ENCODE data around the gene PROC. TPM values are rescaled to one million over a fixed set of nuclear protein-coding genes. Genes with fewer than 3 reads are reported as not detected.

The PROC gene
- total RNA-seq, 2 donors from 2014 or later, result not detected

DNA sequence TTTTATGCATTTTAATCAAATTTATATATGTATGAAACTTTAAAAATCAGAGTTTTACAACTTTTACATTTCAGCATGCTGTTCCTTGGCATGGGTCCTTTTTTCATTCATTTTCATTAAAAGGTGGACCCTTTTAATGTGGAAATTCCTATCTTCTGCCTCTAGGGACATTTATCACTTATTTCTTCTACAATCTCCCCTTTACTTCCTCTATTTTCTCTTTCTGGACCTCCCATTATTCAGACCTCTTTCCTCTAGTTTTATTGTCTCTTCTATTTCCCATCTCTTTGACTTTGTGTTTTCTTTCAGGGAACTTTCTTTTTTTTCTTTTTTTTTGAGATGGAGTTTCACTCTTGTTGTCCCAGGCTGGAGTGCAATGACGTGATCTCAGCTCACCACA is 5.7 kb downstream of the PROC start:
- intact Hi-C loops (cut with DNase I), result no loop called here
- peak overlapping the region; percentile 5 to 20 for H3K4me3 ChIP-seq
- DNase-seq (ENCODE audit: low spot score), result no peak
- TF ChIP-seq, protein P1, sequence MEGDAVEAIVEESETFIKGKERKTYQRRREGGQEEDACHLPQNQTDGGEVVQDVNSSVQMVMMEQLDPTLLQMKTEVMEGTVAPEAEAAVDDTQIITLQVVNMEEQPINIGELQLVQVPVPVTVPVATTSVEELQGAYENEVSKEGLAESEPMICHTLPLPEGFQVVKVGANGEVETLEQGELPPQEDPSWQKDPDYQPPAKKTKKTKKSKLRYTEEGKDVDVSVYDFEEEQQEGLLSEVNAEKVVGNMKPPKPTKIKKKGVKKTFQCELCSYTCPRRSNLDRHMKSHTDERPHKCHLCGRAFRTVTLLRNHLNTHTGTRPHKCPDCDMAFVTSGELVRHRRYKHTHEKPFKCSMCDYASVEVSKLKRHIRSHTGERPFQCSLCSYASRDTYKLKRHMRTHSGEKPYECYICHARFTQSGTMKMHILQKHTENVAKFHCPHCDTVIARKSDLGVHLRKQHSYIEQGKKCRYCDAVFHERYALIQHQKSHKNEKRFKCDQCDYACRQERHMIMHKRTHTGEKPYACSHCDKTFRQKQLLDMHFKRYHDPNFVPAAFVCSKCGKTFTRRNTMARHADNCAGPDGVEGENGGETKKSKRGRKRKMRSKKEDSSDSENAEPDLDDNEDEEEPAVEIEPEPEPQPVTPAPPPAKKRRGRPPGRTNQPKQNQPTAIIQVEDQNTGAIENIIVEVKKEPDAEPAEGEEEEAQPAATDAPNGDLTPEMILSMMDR (IDR thresholded peaks at IDR 0.05), result no peak
- TF ChIP-seq POLR2AphosphoS5 (IDR thresholded peaks at IDR 0.05) (no peak), POLR2A (IDR thresholded peaks at IDR 0.05) (no peak)
- no peaks in the 10 kb centered on the region for H3K9me3 ChIP-seq
- 64% methylated on average over 1 of the region's 1 CpG for WGBS
- no peak overlapping the region for H3K27ac ChIP-seq
- no peaks in the 10 kb centered on the region for H3K36me3 ChIP-seq
- H3K27me3 ChIP-seq (replicated peaks; ENCODE audit: insufficient read depth), result peaks cover 9% of the 10 kb centered on the region
- H3K4me1 ChIP-seq (replicated peaks), result peaks cover 7% of the 10 kb centered on the region

DNA sequence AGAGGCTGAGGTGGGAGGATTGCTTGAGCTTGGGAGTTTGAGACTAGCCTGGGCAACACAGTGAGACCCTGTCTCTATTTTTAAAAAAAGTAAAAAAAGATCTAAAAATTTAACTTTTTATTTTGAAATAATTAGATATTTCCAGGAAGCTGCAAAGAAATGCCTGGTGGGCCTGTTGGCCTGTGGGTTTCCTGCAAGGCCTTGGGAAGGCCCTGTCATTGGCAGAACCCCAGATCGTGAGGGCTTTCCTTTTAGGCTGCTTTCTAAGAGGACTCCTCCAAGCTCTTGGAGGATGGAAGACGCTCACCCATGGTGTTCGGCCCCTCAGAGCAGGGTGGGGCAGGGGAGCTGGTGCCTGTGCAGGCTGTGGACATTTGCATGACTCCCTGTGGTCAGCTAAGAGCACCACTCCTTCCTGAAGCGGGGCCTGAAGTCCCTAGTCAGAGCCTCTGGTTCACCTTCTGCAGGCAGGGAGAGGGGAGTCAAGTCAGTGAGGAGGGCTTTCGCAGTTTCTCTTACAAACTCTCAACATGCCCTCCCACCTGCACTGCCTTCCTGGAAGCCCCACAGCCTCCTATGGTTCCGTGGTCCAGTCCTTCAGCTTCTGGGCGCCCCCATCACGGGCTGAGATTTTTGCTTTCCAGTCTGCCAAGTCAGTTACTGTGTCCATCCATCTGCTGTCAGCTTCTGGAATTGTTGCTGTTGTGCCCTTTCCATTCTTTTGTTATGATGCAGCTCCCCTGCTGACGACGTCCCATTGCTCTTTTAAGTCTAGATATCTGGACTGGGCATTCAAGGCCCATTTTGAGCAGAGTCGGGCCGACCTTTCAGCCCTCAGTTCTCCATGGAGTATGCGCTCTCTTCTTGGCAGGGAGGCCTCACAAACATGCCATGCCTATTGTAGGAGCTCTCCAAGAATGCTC is 6.6 kb downstream of the PROC start:
- Histone ChIP-seq H3K27me3 (replicated peaks; ENCODE audit: insufficient read depth) (peaks cover 9% of the 10 kb centered on the region), H3K9me3 (no peaks in the 10 kb centered on the region), H3K4me1 (replicated peaks) (peaks cover 7% of the 10 kb centered on the region), H3K27ac (no peak overlapping the region), H3K36me3 (no peaks in the 10 kb centered on the region), H3K4me3 (no peak overlapping the region)
- intact Hi-C loops (cut with DNase I), result no loop called here
- TF ChIP-seq POLR2A (IDR thresholded peaks at IDR 0.05) (no peak), POLR2AphosphoS5 (IDR thresholded peaks at IDR 0.05) (no peak)
- TF ChIP-seq, protein P1 (IDR thresholded peaks at IDR 0.05), result no peak
- 85% methylated on average over 13 of the region's 13 CpGs for WGBS
- DNase-seq (ENCODE audit: low spot score), result no peak

DNA sequence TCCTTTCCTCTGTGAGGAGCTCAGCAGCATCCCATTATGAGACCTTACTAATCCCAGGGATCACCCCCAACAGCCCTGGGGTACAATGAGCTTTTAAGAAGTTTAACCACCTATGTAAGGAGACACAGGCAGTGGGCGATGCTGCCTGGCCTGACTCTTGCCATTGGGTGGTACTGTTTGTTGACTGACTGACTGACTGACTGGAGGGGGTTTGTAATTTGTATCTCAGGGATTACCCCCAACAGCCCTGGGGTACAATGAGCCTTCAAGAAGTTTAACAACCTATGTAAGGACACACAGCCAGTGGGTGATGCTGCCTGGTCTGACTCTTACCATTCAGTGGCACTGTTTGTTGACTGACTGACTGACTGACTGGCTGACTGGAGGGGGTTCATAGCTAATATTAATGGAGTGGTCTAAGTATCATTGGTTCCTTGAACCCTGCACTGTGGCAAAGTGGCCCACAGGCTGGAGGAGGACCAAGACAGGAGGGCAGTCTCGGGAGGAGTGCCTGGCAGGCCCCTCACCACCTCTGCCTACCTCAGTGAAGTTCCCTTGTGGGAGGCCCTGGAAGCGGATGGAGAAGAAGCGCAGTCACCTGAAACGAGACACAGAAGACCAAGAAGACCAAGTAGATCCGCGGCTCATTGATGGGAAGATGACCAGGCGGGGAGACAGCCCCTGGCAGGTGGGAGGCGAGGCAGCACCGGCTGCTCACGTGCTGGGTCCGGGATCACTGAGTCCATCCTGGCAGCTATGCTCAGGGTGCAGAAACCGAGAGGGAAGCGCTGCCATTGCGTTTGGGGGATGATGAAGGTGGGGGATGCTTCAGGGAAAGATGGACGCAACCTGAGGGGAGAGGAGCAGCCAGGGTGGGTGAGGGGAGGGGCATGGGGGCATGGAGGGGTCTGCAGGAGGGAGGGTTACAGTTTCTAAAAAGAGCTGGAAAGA is 7.6 kb downstream of the PROC start:
- intact Hi-C loops (cut with DNase I), result no loop called here
- no peak overlapping the region for H3K27ac ChIP-seq
- no peaks in the 10 kb centered on the region for H3K36me3 ChIP-seq
- no peaks in the 10 kb centered on the region for H3K9me3 ChIP-seq
- H3K4me1 ChIP-seq (replicated peaks), result peaks cover 7% of the 10 kb centered on the region
- TF ChIP-seq, protein P1 (IDR thresholded peaks at IDR 0.05), result no peak
- TF ChIP-seq POLR2AphosphoS5 (IDR thresholded peaks at IDR 0.05) (no peak), POLR2A (IDR thresholded peaks at IDR 0.05) (no peak)
- peaks cover 9% of the 10 kb centered on the region for H3K27me3 ChIP-seq (replicated peaks; ENCODE audit: insufficient read depth)
- H3K4me3 ChIP-seq, result no peak overlapping the region
- 89% methylated on average over 16 of the region's 16 CpGs for WGBS
- no peak for DNase-seq (ENCODE audit: low spot score)

DNA sequence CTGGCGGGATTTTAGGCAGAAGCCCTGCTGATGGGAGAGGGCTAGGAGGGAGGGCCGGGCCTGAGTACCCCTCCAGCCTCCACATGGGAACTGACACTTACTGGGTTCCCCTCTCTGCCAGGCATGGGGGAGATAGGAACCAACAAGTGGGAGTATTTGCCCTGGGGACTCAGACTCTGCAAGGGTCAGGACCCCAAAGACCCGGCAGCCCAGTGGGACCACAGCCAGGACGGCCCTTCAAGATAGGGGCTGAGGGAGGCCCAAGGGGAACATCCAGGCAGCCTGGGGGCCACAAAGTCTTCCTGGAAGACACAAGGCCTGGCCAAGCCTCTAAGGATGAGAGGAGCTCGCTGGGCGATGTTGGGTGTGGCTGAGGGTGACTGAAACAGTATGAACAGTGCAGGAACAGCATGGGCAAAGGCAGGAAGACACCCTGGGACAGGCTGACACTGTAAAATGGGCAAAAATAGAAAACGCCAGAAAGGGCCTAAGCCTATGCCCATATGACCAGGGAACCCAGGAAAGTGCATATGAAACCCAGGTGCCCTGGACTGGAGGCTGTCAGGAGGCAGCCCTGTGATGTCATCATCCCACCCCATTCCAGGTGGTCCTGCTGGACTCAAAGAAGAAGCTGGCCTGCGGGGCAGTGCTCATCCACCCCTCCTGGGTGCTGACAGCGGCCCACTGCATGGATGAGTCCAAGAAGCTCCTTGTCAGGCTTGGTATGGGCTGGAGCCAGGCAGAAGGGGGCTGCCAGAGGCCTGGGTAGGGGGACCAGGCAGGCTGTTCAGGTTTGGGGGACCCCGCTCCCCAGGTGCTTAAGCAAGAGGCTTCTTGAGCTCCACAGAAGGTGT is 8.5 kb downstream of the PROC start:
- TF ChIP-seq POLR2AphosphoS5 (IDR thresholded peaks at IDR 0.05) (no peak), POLR2A (IDR thresholded peaks at IDR 0.05) (no peak)
- TF ChIP-seq, protein P1 (IDR thresholded peaks at IDR 0.05), result no peak
- DNase-seq (ENCODE audit: low spot score), result no peak
- H3K9me3 ChIP-seq, result no peaks in the 10 kb centered on the region
- H3K27me3 ChIP-seq (replicated peaks; ENCODE audit: insufficient read depth), result peaks cover 9% of the 10 kb centered on the region
- H3K4me3 ChIP-seq, result no peak overlapping the region
- no peaks in the 10 kb centered on the region for H3K36me3 ChIP-seq
- intact Hi-C loops (cut with DNase I), result no loop called here
- no peak overlapping the region for H3K27ac ChIP-seq
- WGBS, result 92% methylated on average over 10 of the region's 10 CpGs
- H3K4me1 ChIP-seq (replicated peaks), result peaks cover 7% of the 10 kb centered on the region
